K562 (cell line): ENCODE data around the gene LRRC25. TPM values are rescaled to one million over a fixed set of nuclear protein-coding genes. Genes with fewer than 3 reads are reported as not detected.

Experiments
- FOXK1 ChIP-seq: sonication (generic); formaldehyde crosslinking; IDR thresholded peaks from 2 replicates; pipeline ENCODE4 v1.8.0; 2022; ENCODE audit warnings: missing genetic modification reagents, mild to moderate bottlenecking, borderline replicate concordance
- GTF2E2 ChIP-seq: fragments of 200-800 bp; sonication (Bioruptor generic); IDR thresholded peaks from 2 replicates; pipeline ENCODE4 v1.6.1; 2016; ENCODE audit warnings: missing genetic modification characterization, missing compliant biosample characterization
- HDAC1 ChIP-seq, 2 experiments: fragments of 450-650 bp; IDR thresholded peaks; 2 replicates each; pipeline ENCODE4 v1.6.1; 2016 to 2017; ENCODE audit warnings: inconsistent platforms in 1 of 2, mild to moderate bottlenecking in 1 of 2, moderate library complexity in 1 of 2
- HNRNPH1 ChIP-seq: fragments of 200-400 bp; formaldehyde crosslinking; optimal IDR thresholded peaks from 2 replicates; pipeline ENCODE3; 2017; ENCODE audit warnings: low read depth, mild to moderate bottlenecking, low read length, moderate library complexity
- HNRNPLL ChIP-seq: fragments of 200-400 bp; formaldehyde crosslinking; IDR thresholded peaks from 2 replicates; pipeline ENCODE4 v1.6.1; 2017; ENCODE audit warnings: low read length, low read depth, mild to moderate bottlenecking; ENCODE audit not compliant: poor library complexity, severe bottlenecking
- HOMEZ ChIP-seq: fragments of 250-450 bp; sonication (Bioruptor Pico); IDR thresholded peaks from 2 replicates; pipeline ENCODE4 v1.4.0; 2020; ENCODE audit warnings: mild to moderate bottlenecking, moderate library complexity
- MYC ChIP-seq, 2 experiments: fragments of 250-450 bp in 1 of 2; sonication (Bioruptor Pico) in 1 of 2; IDR thresholded peaks; 2 replicates each; pipeline versions ENCODE4 v1.5.1 to v1.6.1; 2012 to 2021; ENCODE audit warnings: low read depth in 2 of 2, borderline replicate concordance in 1 of 2, improper control_type of control experiment in 1 of 2, low read length in 1 of 2, mild to moderate bottlenecking in 1 of 2, moderate library complexity in 1 of 2
- NEUROD1 ChIP-seq: fragments of 150-350 bp; IDR thresholded peaks from 2 replicates; pipeline ENCODE4 v1.6.1; 2014; ENCODE audit warnings: borderline replicate concordance, low read length, low read depth; ENCODE audit not compliant: partially characterized antibody
- POLR2A ChIP-seq: fragments of 450-650 bp; conservative IDR thresholded peaks from 2 replicates; pipeline ENCODE4 v1.6.1; 2016
- RB1 ChIP-seq: fragments of 450-650 bp; IDR thresholded peaks from 2 replicates; pipeline ENCODE4 v1.6.1; 2017; ENCODE audit warnings: low read depth, mild to moderate bottlenecking
- RBM25 ChIP-seq: fragments of 200-400 bp; formaldehyde crosslinking; IDR thresholded peaks from 2 replicates; pipeline ENCODE4 v1.6.1; 2018; ENCODE audit warnings: low read length, low read depth, moderate library complexity; ENCODE audit not compliant: severe bottlenecking
- SIX5 ChIP-seq, 2 experiments: IDR thresholded peaks; 2 replicates each; pipeline ENCODE4 v1.6.1; 2011; ENCODE audit warnings: low read length in 2 of 2, borderline replicate concordance in 1 of 2, low read depth in 1 of 2, mild to moderate bottlenecking in 1 of 2, moderate library complexity in 1 of 2; ENCODE audit not compliant: insufficient read depth in 1 of 2
- SRSF3 ChIP-seq: fragments of 200-400 bp; formaldehyde crosslinking; IDR thresholded peaks from 2 replicates; pipeline ENCODE4 v1.6.1; 2016; ENCODE audit warnings: mild to moderate bottlenecking, low read length, moderate library complexity; ENCODE audit not compliant: insufficient read depth
- ZBTB11 ChIP-seq, 3 experiments: fragments of 200-800 bp in 1 of 3; fragments of 250-450 bp in 1 of 3; fragments of 450-650 bp in 1 of 3; sonication (Bioruptor Pico) in 1 of 3; sonication (Bioruptor generic) in 1 of 3; formaldehyde crosslinking in 1 of 3; IDR thresholded peaks; 2 replicates each; pipeline versions ENCODE4 v1.6.1 to v1.8.0; 2016 to 2022; ENCODE audit warnings: mild to moderate bottlenecking in 2 of 3, missing genetic modification characterization in 2 of 3, missing compliant biosample characterization in 1 of 3, moderate library complexity in 1 of 3
- ZBTB33 ChIP-seq: sonication (generic); formaldehyde crosslinking; IDR thresholded peaks from 2 replicates; pipeline ENCODE4 v1.8.1; 2023; ENCODE audit warnings: mild to moderate bottlenecking, missing genetic modification reagents
- ZFX ChIP-seq: sonication (generic); formaldehyde crosslinking; IDR thresholded peaks from 2 replicates; pipeline ENCODE4 v1.8.0; 2022; ENCODE audit warnings: mild to moderate bottlenecking, missing genetic modification reagents, moderate library complexity
- polyA plus RNA-seq, 8 experiments: library from polyadenylated mRNA; depleted of rRNA in 4 of 8; stranded (reverse) in 5 of 8; unstranded in 3 of 8; fragments of >200 nt; fragmentation: Nextera tagmentation in 2 of 8; fragmentation: Illumina TruSeq in 1 of 8; extraction: Ambion mirVana in 2 of 8; extraction: Trizol in 1 of 8; gene quantifications; 2 replicates each; pipeline versions ENCODE4 v1.2.1 to v1.2.3, GENCODE V29; 2011 to 2014; ENCODE audit warnings: inconsistent platforms in 1 of 8, missing spikeins in 1 of 8
- total RNA-seq, 7 experiments: library from RNA; depleted of rRNA in 6 of 7; stranded (reverse); fragments of >200 nt in 6 of 7; fragmentation: Illumina TruSeq in 2 of 7; extraction: Trizol in 2 of 7; gene quantifications; 2 replicates each; pipeline versions ENCODE4 v1.2.1 to v1.2.3, GENCODE V29; 2011 to 2021; ENCODE audit warnings: low replicate concordance in 1 of 7
- TF ChIP-seq, protein P1 (sequence below): fragments of 250-450 bp; sonication (Bioruptor Pico); IDR thresholded peaks from 2 replicates; pipeline ENCODE4 v1.5.0; 2020; ENCODE audit warnings: mild to moderate bottlenecking, borderline replicate concordance

LRRC25 gene
- total and polyA plus RNA-seq, 9 of the 15 experiments (the other 6 are each of a cell fraction or from before 2014, with no cell fraction given), result 0.07 to 0.36 (median 0.10) TPM; not detected in 3

GRCh38 chr19:18416778-18417249 is 19.4 kb upstream of the LRRC25 start (continued):
- TF ChIP-seq GTF2E2 (tag) (no peak), SIX5 (IDR thresholded peaks at IDR 0.05; ENCODE audit: borderline replicate concordance in 1 of 2, insufficient read depth in 1 of 2, low read depth in 1 of 2, low read length in 2 of 2) (no peak), HNRNPLL (peak; percentile 79), ZBTB33 (peak; percentile 8; the same call in 1 of the 2 replicates), ZFX (peak; percentile 62; the same call in 1 of the 2 replicates), ZBTB11 (CRISPR knock-in tag; IDR thresholded peaks at IDR 0.05) (no peak), RBM25 (no peak), MYC (IDR thresholded peaks at IDR 0.05; ENCODE audit: low read depth, low read length) (peak; percentile 88), MYC (CRISPR knock-in tag; IDR thresholded peaks at IDR 0.05; ENCODE audit: borderline replicate concordance, low read depth) (no peak), RB1 (peak; percentile 64), HNRNPH1 (no peak), HDAC1 (IDR thresholded peaks at IDR 0.05) (peak in 1 of 2 experiments; percentile 79; a peak in 2 of 4 replicates), HOMEZ (CRISPR knock-in tag) (no peak), POLR2A (peak; percentile 64; the same call in 1 of the 2 replicates), NEUROD1 (no peak), FOXK1 (CRISPR knock-in tag) (0 out of 2 replicates have a peak, but pooled peaks have one; percentile 2), SRSF3 (no peak)
- TF ChIP-seq, protein P1, sequence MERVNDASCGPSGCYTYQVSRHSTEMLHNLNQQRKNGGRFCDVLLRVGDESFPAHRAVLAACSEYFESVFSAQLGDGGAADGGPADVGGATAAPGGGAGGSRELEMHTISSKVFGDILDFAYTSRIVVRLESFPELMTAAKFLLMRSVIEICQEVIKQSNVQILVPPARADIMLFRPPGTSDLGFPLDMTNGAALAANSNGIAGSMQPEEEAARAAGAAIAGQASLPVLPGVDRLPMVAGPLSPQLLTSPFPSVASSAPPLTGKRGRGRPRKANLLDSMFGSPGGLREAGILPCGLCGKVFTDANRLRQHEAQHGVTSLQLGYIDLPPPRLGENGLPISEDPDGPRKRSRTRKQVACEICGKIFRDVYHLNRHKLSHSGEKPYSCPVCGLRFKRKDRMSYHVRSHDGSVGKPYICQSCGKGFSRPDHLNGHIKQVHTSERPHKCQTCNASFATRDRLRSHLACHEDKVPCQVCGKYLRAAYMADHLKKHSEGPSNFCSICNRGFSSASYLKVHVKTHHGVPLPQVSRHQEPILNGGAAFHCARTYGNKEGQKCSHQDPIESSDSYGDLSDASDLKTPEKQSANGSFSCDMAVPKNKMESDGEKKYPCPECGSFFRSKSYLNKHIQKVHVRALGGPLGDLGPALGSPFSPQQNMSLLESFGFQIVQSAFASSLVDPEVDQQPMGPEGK (CRISPR knock-in tag), result no peak
